ENCODE data around the gene SERPINA10. TPM values are rescaled to one million over a fixed set of nuclear protein-coding genes. Genes with fewer than 3 reads are reported as not detected.

The SERPINA10 gene
- total and polyA plus RNA-seq, 2 of the 13 experiments (the other 11 are each of a cell fraction or from before 2014, with no cell fraction given) = 20.1 to 20.2 TPM

GRCh38 chr14:94237983-94238382 lies 55.1 kb downstream of the SERPINA10 start:
- Histone ChIP-seq H3K4me1 (ENCODE audit: insufficient read depth, low read length) (no peaks in the 10 kb centered on the region), H4K20me1 (ENCODE audit: insufficient read depth, low read length) (no peaks in the 10 kb centered on the region), H3K4me3 (replicated peaks in 1 of 3; ENCODE audit: insufficient read depth in 1 of 3, low read depth in 2 of 3, low read length in 3 of 3) (no peak overlapping the region), H3K36me3 (replicated peaks in 1 of 2; ENCODE audit: control insufficient read depth in 1 of 2, insufficient read depth in 2 of 2, low read length in 2 of 2) (peaks cover 1 to 11% of the 10 kb centered on the region in 2 experiments; a peak in 1 of 5 replicates), H3K27me3 (ENCODE audit: control insufficient read depth in 1 of 2, insufficient read depth in 2 of 2, low read length in 2 of 2) (no peaks in the 10 kb centered on the region), H3K4me2 (ENCODE audit: low read depth, low read length) (no peak overlapping the region), H3K27ac (ENCODE audit: extremely low read length, insufficient read depth, low read length) (no peak overlapping the region), H3K9ac (ENCODE audit: insufficient read depth, low read depth, low read length) (no peak overlapping the region), H3K9me3 (ENCODE audit: low read length) (no peaks in the 10 kb centered on the region), H3K79me2 (ENCODE audit: insufficient read depth, low read length) (no peaks in the 10 kb centered on the region), H2AFZ (ENCODE audit: low read length) (no peak overlapping the region)
- in situ Hi-C loops (cut with HindIII; ENCODE audit: extremely low pct_ligation_motif_present, low pct_unique_long_range_greater_than_20kb) = no loop called here
- intact Hi-C loops (cut with micrococcal nuclease; ENCODE audit: unreplicated experiment) = no loop called here
- FAIRE-seq = no peak
- no TSS peak for BruUV-seq (replicated peaks)
- ChIA-PET POLR2A (no interaction called here), CTCF (ENCODE audit: low intra/inter-chr PET ratio, low total read pairs) (no interaction called here)
- 100% methylated on average over 1 of the region's 4 CpGs for WGBS (ENCODE audit: low lambda C conversion rate)
- no peak for ATAC-seq
- DNase-seq (ENCODE audit: low spot score) = no peak
- no peak for TF ChIP-seq FOXP1 (IDR thresholded peaks at IDR 0.05)
- no peak for TF ChIP-seq FOXP1 (CRISPR knock-in tag; IDR thresholded peaks at IDR 0.05)
- no peak for TF ChIP-seq MLLT10 (CRISPR knock-in tag; IDR thresholded peaks at IDR 0.05)
- TF ChIP-seq ZNF20 (CRISPR knock-in tag; IDR thresholded peaks at IDR 0.05) = no peak
- TF ChIP-seq, protein P1, sequence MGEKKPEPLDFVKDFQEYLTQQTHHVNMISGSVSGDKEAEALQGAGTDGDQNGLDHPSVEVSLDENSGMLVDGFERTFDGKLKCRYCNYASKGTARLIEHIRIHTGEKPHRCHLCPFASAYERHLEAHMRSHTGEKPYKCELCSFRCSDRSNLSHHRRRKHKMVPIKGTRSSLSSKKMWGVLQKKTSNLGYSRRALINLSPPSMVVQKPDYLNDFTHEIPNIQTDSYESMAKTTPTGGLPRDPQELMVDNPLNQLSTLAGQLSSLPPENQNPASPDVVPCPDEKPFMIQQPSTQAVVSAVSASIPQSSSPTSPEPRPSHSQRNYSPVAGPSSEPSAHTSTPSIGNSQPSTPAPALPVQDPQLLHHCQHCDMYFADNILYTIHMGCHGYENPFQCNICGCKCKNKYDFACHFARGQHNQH (CRISPR knock-in tag; IDR thresholded peaks at IDR 0.05) = no peak
- no peak for TF ChIP-seq ZNF772 (CRISPR knock-in tag; IDR thresholded peaks at IDR 0.05)
- TF ChIP-seq EZH2 (conservative IDR thresholded peaks at IDR 0.05; ENCODE audit: low read depth, low read length) = no peak
- no peak for TF ChIP-seq BCL6 (CRISPR knock-in tag; IDR thresholded peaks at IDR 0.05)
- TF ChIP-seq ZBTB4 (CRISPR knock-in tag; IDR thresholded peaks at IDR 0.05; ENCODE audit: borderline replicate concordance) = no peak
- no peak for TF ChIP-seq MAFG (CRISPR knock-in tag; IDR thresholded peaks at IDR 0.05)
- no peak for TF ChIP-seq PREB (CRISPR knock-in tag; IDR thresholded peaks at IDR 0.05)
- TF ChIP-seq MXD4 (CRISPR knock-in tag; IDR thresholded peaks at IDR 0.05) = no peak

Measured in HepG2 (cell line).